ENCODE measurements around the gene SPAG6. TPM values are rescaled to one million over a fixed set of nuclear protein-coding genes. Genes with fewer than 3 reads are reported as not detected.
"Not testable (repeated sequence)": the region's sequence is repeated elsewhere in the genome, so short reads cannot be mapped to it uniquely, and the experiment has no call there.

Gene SPAG6
- total RNA-seq (2014; rRNA removed) = not detected in 2 replicates
- not detected for polyA plus RNA-seq (2012)

DNA sequence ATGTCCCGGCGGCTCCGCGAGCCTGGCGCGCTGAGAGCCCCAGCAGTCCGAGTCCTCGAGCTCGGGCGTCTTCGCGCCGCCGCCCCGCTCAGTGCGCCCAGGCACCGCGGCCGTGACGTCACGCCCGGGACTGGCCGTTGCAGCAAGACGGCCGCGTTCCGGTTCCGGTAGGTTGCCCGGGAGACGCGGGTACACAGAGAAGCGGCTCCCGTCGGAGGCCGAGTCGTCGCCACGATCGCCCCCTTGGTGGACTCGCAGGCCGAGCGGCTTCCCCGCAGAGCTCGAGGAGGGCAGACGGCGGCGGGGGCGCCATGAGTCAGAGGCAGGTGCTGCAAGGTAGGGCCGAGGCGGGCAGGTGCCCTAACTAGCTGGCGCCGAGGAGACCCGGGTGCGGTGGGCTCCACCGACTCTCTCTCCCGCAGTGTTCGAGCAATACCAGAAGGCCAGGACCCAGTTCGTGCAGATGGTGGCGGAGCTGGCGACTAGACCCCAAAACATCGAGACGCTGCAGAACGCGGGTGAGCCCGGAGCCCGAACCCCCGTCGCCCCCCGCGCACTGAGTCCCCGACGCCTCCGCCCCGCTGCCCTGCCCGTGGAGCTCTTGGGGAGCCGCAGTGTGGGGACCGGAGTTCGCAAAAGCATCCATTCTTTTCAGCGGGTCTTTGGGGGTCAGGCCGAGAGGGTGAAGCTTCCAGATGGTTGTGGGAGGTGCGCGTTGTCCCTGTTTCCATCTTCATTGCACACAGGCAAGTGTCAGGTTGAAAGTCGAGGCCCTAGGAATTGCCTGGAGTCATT lies at the start of gene SPAG6:
TSS of gene SPAG6 (plus strand) at position 196 of the 795 bp plus-strand sequence. CDS start at position 312, 116 bp downstream.
- DNase-seq (ENCODE audit: low read depth) = no peak

DNA sequence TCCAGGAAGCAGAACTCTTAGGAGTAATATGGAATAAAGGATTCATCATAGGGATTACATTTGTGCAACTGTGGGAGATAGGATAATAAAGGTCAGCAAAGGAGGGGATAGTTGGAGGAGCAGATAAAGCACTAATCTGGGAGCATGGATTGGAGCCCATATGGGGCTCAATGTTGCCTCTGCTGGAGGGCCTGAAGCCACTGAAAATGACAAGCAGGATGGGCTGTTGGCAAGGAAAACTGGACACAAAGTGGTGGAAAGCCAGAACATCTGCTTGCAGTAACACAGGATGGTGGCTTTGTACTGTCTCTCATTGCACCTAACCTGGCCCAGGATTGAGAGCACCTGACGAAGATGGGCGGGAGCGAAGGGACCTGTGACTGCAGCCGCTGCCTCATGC lies 44.1 kb upstream of the SPAG6 start:
- DNase-seq (ENCODE audit: low read depth) = no peak

DNA sequence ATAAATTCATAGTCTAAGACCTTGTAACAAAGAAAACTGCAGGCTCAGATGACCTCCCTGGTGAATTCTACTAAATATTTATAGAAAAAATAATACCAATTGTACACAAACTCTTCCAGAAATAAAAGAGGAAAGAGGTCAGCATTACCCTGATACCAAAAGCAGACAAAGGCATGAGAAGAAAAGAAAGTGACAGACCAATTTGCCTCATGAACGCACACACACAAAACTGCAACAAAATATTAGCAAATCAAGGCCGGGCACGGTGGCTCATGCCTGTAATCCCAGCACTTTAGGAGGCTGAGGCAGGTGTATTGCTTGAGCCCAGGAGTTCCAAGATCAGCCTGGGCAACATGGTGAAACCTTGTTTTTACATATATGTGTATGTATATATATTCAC lies 41.8 kb upstream of the SPAG6 start:
- no peak for DNase-seq (ENCODE audit: low read depth)

DNA sequence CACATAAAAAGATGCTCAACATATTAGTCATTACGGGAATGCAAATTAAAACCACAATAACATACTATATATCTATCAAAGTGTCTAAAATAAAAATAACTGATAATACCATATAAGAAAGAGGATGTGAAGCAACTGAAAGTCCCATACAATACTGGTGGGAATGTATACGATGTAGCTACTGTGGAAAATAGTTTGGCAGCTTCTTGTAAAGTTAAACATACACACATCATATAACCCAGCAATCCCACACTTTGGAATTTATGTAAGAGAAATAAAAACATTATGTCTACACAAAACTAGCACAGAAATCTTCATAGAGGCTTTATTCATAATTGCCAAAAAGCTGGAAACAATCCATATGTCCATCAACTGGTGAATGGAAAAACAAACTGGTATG lies 39.6 kb upstream of the SPAG6 start:
- no peak for DNase-seq (ENCODE audit: low read depth)

DNA sequence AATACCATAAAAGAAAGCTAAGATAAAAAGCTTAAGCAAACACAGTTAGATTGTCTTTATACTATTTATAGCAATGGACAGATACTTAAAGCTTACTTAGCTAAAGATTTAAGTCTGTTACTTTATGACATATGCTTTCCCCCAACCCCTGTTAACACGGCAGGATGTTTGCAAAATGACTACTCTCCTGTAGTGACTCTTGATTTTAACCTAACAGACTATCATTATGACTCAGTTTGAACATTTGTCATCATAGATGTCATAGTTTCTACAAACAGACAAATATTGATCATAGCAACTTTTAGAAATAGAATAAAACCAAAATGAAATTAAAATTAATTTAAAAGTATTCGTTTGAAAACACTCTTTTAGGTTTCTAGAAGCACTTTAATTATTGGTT lies 36.9 kb upstream of the SPAG6 start:
- peak; percentile 50 for DNase-seq (ENCODE audit: low read depth)

DNA sequence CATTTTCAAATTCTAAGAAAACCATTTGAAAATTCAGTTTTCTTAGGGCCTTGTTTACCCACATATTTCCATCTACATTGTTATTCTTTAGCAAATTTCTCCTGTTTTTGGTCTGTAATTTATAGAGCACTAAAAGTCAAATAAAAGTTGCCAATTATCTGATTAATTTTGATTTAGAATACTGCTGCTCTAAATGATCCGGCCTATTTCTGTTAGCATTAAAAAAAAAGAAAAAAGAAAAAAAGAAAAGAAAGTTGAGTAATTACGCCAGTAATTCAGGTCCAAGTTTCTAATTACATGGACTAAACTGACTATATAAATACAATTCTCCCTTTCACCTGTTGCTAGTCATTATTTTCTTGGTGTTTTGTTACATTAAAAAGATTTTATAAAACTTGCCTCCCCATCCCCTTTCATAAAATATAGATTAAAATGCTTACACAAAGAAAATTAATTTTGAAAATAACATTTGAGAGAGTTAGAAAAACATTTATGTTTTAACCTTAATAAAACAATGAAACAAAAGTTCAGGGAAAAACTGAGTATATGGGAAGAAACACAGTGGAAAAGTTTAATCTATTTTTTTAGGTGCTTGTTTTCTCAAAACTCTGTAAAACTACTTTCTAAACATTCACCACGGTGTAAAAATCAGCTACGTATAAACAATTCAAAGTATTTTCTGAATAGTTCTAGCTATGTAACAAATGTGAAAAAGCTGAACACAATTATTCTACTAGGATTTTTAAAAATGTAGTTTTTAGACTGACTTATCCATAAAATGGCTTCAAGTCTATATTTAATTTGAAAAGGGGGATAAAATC lies 35.9 kb upstream of the SPAG6 start:
- DNase-seq (ENCODE audit: low read depth) = no peak

DNA sequence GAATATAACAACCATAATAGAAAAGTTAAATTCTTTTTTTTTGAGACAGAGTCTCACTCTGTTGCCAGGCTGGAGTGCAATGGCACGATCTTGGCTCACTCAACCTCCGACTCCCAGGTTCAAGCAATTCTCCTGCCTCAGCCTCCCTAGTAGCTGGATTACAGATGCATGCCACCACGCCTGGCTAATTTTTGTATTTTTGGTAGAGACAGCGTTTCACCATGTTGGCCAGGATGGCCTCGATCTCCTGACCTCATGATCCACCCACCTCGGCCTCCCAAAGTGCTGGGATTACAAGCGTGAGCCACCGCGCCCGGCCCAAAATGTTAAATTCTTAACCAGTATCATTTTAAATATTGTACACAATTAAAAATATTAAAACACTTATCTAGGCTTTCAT lies 35.3 kb upstream of the SPAG6 start:
- DNase-seq (ENCODE audit: low read depth) = not testable (repeated sequence)

DNA sequence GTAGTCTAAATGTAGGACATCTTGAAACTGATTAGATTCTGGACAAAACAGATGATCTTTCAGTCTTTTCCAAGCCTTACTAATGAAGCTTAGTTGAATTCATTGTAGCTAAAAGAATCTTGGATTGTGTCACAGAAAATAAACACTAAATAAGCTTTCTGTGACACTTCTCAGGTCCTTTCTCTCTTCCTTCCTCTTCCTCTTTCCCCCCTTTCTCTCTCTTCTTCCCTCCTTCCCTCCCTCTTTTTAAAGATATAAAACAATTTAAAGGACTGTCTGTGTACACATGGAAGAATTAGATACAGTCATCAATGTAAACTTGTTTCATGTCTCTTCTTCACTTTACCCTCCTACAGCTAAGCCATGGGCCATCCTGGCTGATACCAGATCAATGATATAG lies 34.4 kb upstream of the SPAG6 start:
- no peak for DNase-seq (ENCODE audit: low read depth)

DNA sequence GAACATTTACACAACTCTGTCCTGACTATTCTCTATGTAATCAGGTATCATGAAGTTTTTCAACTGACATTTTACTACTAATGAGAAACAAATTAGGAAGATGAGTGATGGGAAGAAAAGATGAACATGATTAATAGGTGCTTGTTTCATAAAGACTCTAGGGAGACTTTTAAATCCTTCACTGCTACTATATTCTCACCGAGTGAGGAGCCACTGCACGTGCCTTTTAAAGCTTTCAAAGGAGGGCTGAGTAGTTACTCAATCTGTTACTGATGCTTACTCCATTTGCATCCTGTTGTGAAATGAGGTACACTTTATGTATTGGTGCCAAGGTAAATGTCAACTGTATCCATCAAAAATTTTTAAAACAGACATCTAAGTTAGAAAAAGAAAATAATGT lies 30.4 kb upstream of the SPAG6 start:
- DNase-seq (ENCODE audit: low read depth) = no peak

DNA sequence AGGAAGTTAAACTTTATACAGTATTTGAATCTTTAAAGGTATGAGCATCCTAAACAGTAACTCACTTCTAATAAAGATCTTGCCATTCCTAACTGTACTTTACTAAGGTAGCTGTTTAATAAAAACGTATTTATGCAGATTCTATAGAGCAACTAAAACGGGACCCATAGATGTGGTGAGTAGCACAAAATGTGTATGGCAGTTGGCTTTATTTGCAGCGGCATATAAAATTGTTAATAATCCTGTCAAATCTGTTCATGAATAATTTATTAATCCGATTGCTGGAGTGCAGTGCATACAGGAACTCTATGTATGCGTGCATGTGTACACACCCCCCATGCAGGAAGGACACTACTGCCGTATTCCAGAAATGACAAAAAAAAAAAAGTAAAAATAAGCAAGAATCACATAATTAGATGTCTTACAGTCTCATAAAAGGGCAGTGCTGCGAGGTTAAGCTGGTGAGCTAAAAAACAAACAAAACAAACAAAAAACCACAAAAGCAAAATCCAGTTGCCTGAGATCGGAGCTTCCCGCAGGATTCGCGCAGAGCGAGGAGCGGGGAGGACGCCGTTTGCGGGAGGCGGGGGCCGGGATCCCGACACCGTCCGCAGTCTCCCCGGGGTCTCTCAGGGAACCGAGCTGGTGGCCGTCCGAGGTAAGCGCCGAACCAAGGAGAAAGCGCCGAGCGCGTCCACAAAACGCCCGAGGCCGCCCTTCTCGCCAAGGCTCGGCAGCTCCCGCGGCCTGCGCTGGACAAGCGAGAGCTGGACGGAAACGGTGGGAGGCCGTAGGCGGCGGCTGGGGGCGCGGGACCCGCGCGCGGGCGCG lies 29.6 kb upstream of the SPAG6 start:
- no peak for DNase-seq (ENCODE audit: low read depth)

DNA sequence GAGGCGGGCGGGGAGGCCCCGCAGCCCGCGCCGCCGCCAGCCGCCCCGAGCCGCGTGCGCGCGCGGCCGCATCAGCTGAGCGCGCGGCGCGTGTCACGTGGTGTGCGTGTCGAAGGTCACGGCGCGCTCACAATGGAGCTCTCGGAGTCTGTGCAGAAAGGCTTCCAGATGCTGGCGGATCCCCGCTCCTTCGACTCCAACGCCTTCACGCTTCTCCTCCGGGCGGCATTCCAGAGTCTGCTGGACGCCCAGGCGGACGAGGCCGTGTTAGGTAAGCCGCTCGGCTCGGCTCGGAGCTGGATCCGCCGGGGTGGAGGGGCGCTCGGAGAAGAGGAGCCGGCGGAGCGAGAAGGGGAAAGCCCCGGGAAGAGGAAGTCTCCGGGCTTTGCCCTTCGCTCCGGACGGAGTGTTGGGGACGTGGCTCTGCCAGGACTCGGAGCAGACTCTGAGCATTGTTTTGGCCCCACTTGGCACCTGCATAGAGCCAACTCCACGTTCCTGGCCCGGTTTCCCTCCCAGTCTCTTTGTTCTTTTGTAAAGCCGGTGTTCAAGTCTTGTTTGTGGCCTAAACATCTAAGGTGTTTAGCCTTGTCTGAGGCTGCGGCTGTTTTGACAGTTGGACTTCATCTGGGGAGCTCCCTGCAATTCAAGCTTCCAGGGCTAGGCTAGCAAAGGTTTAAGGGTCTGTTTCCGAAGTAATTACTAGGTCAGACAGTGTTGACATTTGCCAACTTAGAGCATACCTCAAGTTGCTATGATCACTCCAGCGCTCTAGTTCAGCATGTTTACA lies 28.8 kb upstream of the SPAG6 start, which contains the start of gene COMMD3:
TSS of gene COMMD3 (plus strand) at position 103 of the 790 bp plus-strand sequence. CDS start at position 133, 30 bp downstream.
- peak; percentile 83 for DNase-seq (ENCODE audit: low read depth)

DNA sequence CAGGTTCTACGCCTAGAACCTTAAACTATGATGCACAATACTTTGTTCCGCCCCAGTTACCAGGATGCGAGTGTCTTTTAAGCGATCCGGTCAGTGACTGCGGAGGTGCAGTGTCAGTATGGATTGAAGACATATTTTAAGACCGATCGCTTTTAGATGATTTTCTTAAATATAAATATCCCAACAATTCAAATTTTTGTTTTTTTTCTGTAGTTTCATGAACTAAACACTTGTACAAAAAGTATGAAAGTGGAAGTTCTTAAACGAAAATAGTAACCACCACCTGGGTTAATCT lies 28.3 kb upstream of the SPAG6 start:
- DNase-seq (ENCODE audit: low read depth) = no peak

DNA sequence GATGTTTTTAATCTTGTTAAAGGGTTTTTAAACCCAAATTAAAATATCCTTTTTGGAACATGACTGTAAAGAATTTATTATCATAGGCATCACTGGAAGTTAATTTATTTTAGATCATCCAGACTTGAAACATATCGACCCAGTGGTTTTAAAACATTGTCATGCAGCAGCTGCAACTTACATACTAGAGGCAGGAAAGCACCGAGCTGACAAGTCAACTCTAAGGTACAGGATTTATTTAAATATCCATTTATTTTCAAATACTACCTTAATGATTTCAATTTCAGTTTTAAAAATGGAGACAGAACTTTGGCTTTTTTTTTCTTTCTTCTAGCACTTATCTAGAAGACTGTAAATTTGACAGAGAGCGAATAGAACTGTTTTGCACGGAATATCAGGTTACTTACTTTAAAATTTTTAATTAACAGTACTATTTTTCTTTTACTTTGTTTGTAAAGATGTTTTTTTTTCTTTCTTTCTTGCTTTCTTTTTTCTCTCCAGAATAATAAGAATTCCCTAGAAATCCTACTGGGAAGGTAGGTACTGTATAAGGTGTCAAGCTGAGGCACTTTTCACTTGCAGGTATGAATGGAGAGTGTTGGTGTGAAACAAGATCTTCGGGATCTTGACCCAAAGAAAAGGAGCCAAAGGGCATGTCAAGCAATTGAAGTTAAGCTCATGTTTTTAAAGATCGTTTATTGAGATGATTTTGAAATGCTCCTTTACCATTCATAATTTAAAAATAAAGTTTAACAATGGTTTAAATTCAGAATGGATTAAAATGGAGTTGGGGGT lies 27.3 kb upstream of the SPAG6 start:
- no peak for DNase-seq (ENCODE audit: low read depth)

DNA sequence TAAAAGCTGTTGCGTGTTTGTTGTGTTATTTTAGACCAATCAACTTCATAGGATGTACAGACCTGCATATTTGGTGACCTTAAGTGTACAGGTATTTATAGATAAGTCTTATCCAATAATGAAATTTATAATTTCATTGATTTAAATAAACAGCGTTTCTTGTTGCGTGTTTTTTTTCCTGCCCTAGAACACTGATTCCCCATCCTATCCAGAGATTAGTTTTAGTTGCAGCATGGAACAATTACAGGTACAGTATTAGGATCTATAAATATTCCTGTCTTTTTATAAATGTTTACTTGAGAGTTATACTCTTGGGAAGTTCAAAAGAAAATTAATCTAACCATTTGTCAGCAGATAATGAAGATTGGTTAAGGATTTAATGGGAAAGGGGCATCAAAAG lies 26.5 kb upstream of the SPAG6 start:
- no peak for DNase-seq (ENCODE audit: low read depth)

DNA sequence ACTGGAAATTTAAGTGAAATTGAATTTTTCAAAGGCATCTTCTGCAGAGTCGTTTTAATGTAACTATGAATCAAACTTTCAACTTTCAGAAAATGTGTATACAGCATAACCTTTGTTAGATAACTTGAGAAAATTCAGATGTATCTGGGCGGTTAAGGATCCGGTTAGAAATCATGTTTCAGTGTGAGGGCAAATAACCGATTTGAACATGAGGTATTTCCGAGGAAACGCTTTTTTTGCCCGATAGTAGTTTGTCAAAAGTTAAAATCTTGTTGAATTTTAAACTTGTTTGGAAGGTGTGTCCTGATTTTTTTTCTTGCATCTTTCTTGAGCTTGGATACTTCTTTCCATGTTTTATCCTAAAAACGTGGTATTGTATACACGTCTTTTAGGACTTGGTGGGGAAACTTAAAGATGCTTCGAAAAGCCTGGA lies 25.7 kb upstream of the SPAG6 start:
- DNase-seq (ENCODE audit: low read depth) = no peak

DNA sequence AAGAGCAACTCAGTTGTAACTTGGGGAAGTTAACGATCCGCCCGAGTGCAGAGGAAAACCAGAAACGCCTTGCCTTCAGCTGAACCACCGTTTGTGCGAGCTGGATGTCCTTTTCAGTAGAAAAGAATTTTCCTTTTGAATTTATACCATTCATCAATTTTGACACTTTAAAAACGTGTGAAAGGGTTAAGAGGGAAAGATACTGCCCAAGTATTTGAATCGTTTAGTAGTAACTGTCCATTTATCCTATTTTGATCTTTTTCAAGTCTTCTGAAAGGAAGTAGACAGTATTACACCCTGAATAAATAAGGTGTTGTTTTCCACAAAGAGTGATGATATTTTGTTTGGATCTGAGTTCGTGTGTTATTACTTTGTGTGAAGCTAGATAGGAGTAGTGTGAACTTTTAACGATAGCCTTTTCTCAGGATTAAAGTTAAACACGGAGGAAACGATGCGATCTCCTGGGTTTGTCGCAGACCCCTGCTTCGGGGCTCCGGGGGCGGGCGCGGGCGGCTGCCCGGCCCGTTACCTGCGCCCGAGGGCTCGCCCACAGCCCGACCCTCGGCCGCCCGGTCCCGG lies 25.2 kb upstream of the SPAG6 start:
- DNase-seq (ENCODE audit: low read depth) = no peak

DNA sequence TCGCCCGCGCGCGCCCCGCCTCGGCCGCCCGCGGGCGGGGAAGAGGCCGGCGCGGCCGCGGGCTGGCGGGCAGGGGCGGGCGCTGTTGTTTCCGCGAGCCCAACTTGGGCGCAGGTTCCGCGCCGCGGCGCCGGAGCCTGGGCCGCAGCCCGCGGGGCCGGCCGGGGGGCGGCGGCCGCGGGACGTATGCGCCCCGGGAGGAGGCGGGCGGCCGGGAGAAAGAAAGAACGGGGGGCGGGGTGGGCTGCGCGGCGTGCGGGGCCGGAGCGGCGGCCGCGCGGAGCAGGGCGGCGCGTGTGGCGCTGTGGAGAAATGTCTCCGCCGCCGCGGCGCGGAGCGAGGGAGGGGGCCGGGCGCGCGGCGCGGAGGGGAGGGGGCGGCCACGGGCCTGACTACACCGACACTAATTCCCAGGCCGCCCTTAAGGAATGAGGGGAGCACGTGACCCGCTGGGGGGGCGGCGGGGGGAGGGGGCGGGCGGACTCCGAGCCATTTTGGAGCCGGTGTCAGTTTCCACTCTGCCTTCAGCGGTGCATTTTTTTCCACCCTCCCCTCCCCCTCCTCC lies 24.6 kb upstream of the SPAG6 start, which contains the start of gene BMI1:
TSS of gene BMI1 (plus strand) at position 509 of the 565 bp plus-strand sequence. CDS start 5,351 bp downstream, outside the sequence.
- DNase-seq (ENCODE audit: low read depth) = peak; percentile 75

DNA sequence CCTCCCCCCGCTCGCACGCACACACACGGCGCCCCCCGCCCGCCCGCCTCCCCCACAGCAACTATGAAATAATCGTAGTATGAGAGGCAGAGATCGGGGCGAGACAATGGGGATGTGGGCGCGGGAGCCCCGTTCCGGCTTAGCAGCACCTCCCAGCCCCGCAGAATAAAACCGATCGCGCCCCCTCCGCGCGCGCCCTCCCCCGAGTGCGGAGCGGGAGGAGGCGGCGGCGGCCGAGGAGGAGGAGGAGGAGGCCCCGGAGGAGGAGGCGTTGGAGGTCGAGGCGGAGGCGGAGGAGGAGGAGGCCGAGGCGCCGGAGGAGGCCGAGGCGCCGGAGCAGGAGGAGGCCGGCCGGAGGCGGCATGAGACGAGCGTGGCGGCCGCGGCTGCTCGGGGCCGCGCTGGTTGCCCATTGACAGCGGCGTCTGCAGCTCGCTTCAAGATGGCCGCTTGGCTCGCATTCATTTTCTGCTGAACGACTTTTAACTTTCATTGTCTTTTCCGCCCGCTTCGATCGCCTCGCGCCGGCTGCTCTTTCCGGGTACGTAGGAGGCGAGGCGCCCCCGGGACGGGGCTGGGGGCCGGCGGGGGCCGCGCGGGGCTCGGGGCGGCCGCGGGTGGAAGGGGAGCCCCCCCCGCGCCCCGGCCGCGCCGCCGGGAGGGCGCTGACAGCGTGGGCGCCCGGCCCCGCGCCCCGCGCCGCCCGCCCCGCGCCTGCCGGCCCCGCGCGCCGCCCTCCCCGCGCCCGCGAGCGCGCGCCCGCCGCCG lies 24.0 kb upstream of the SPAG6 start:
- peak; percentile 65 for DNase-seq (ENCODE audit: low read depth)

All from LHCN-M2 (cell line).